HG02763 (cell line): ENCODE measurements around the gene ABCF1.

Source experiments
- ATAC-seq: cut with Tn5 transposase; IDR thresholded peaks from one replicate; pipeline ENCODE4 v1.9.1; 2021; ENCODE audit warnings: mild to moderate bottlenecking, moderate library complexity; ENCODE audit not compliant: unreplicated experiment

The ABCF1 gene

GRCh38 chr6:30599625-30600324, 28.5 kb downstream of the ABCF1 start:
- no peak for ATAC-seq

- ATAC-seq: no peak
Measured at GRCh38 chr6:30600451-30600961, 29.3 kb downstream of the ABCF1 start.

- no peak for ATAC-seq
Measured at GRCh38 chr6:30601436-30601814, 30.2 kb downstream of the ABCF1 start.

GRCh38 chr6:30601815-30602641, 30.8 kb downstream of the ABCF1 start:
- no peak for ATAC-seq

GRCh38 chr6:30603961-30604360, 32.7 kb downstream of the ABCF1 start:
- no peak for ATAC-seq

GRCh38 chr6:30610065-30610464, 38.8 kb downstream of the ABCF1 start:
- ATAC-seq: no peak

GRCh38 chr6:30611150-30611855, 40.1 kb downstream of the ABCF1 start:
- ATAC-seq: no peak

GRCh38 chr6:30611856-30612194, 40.6 kb downstream of the ABCF1 start:
- no peak for ATAC-seq

- no peak for ATAC-seq
Measured at GRCh38 chr6:30612213-30612612, 41.0 kb downstream of the ABCF1 start.

- no peak for ATAC-seq
Measured at GRCh38 chr6:30612687-30613248, 41.5 kb downstream of the ABCF1 start.

GRCh38 chr6:30613251-30614043, 42.2 kb downstream of the ABCF1 start:
- no peak for ATAC-seq

GRCh38 chr6:30614044-30614842, 43.0 kb downstream of the ABCF1 start:
- ATAC-seq: no peak

GRCh38 chr6:30614843-30615218, 43.6 kb downstream of the ABCF1 start:
- ATAC-seq: peak; percentile 33

GRCh38 chr6:30615219-30615957, 44.1 kb downstream of the ABCF1 start:
- ATAC-seq: no peak

- no peak for ATAC-seq
Measured at GRCh38 chr6:30615958-30616810, 44.9 kb downstream of the ABCF1 start.

GRCh38 chr6:30616811-30617564, 45.7 kb downstream of the ABCF1 start, which contains the start of gene PPP1R10:
PPP1R10 (minus strand) TSS chr6:30617243; CDS start chr6:30609944, 7,299 bp downstream.
- ATAC-seq: peak; percentile 80

- ATAC-seq: peak; percentile 72
Measured at GRCh38 chr6:30617565-30618269, 46.5 kb downstream of the ABCF1 start, which contains the start of gene MRPS18B. MRPS18B (plus strand) TSS chr6:30617840; CDS start chr6:30617866, 26 bp downstream.
